ENCODE measurements around the gene ZNF664.

The ZNF664 gene

GRCh38 chr12:123960856-123961255 lies 12.2 kb upstream of the ZNF664 start:
- Histone ChIP-seq H4K12ac (ENCODE audit: low read depth, low read length) (no peak overlapping the region), H4K91ac (ENCODE audit: low read depth, low read length) (no peak overlapping the region), H3K79me1 (ENCODE audit: low read length) (no peaks in the 10 kb centered on the region), H3K14ac (ENCODE audit: low read length) (no peak overlapping the region), H2AK5ac (ENCODE audit: low read length) (no peak overlapping the region), H3K4ac (ENCODE audit: low read depth, low read length) (no peak overlapping the region), H3K4me2 (ENCODE audit: low read length) (no peak overlapping the region), H3K27me3 (ENCODE audit: insufficient read depth, low read length) (no peaks in the 10 kb centered on the region), H2BK12ac (ENCODE audit: low read length) (no peak overlapping the region), H3K4me1 (ENCODE audit: control insufficient read depth in 1 of 2, insufficient read depth in 2 of 2, low read length in 2 of 2) (peaks cover 5 to 7% of the 10 kb centered on the region in 2 experiments), H3K4me3 (ENCODE audit: low read depth, low read length) (no peak overlapping the region), H2BK5ac (ENCODE audit: low read depth, low read length, poor library complexity) (no peak overlapping the region), H3K79me2 (ENCODE audit: control insufficient read depth, insufficient read depth, low read length, poor library complexity) (no peaks in the 10 kb centered on the region), H3K23ac (ENCODE audit: low read length) (no peak overlapping the region), H3K36me3 (ENCODE audit: control insufficient read depth in 1 of 2, insufficient read depth in 2 of 2, low read length in 2 of 2) (peaks cover 0 to 7% of the 10 kb centered on the region in 2 experiments), H2AFZ (ENCODE audit: insufficient read depth, low read length, poor library complexity) (no peak overlapping the region), H3K27ac (ENCODE audit: low read depth, low read length) (no peak overlapping the region), H2BK120ac (ENCODE audit: insufficient read depth, low read length, poor library complexity) (no peak overlapping the region), H3K9ac (ENCODE audit: low read length) (no peak overlapping the region), H3K18ac (ENCODE audit: low read length) (no peak overlapping the region), H3K9me3 (ENCODE audit: insufficient read depth, low read depth, low read length) (no peaks in the 10 kb centered on the region), H4K8ac (ENCODE audit: low read depth, low read length) (no peak overlapping the region)
- no peak for DNase-seq
- no CpG with 5 or more reads among the region's 4 CpGs for WGBS (ENCODE audit: extremely low coverage, insufficient coverage, insufficient read length)

DNA sequence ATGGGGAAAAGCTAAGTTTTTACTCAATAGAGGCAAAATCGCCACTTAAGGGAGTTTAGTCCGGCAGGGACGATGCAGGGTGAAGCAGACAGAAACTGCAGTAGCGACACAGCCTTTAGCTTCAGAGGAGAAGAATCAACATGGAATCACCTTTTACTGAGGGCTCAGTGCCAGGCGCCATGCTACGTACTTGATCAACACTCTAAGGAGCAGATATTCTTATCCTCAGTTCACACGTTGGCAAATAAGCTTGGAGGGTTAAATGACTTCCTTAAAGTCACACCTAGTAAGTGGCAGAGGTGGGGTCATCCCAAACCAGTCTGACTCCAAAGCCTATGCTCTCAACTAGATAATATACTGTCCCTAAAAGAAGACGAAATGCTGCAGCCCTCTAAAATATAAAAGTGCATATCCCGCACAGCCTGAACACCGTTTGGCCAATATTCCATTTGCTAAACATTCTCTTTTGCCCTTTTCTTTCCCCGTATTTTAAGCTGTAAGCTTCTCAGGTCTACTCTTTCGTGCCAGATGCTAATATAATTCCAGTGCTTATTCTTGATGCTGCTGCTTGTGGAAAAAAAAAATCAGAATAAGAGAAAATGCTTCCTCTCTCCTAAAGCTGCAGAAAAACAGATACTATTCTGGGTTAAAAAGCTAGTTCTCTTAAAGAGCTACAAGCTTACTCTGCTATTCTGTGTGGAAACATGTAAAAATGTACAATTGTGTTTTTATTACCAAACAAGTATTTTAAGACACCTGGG lies 11.2 kb upstream of the ZNF664 start:
- Histone ChIP-seq H4K12ac (ENCODE audit: low read depth, low read length) (no peak overlapping the region), H3K4ac (ENCODE audit: low read depth, low read length) (no peak overlapping the region), H3K9me3 (ENCODE audit: insufficient read depth, low read depth, low read length) (no peaks in the 10 kb centered on the region), H4K91ac (ENCODE audit: low read depth, low read length) (no peak overlapping the region), H3K4me3 (ENCODE audit: low read depth, low read length) (no peak overlapping the region), H3K9ac (ENCODE audit: low read length) (no peak overlapping the region), H4K8ac (ENCODE audit: low read depth, low read length) (no peak overlapping the region), H2BK120ac (ENCODE audit: insufficient read depth, low read length, poor library complexity) (no peak overlapping the region), H2AFZ (ENCODE audit: insufficient read depth, low read length, poor library complexity) (no peak overlapping the region), H3K23ac (ENCODE audit: low read length) (no peak overlapping the region), H3K27me3 (ENCODE audit: insufficient read depth, low read length) (no peaks in the 10 kb centered on the region), H2BK12ac (ENCODE audit: low read length) (no peak overlapping the region), H2BK5ac (ENCODE audit: low read depth, low read length, poor library complexity) (no peak overlapping the region), H3K4me2 (ENCODE audit: low read length) (no peak overlapping the region), H3K27ac (ENCODE audit: low read depth, low read length) (no peak overlapping the region), H3K79me2 (ENCODE audit: control insufficient read depth, insufficient read depth, low read length, poor library complexity) (no peaks in the 10 kb centered on the region), H3K36me3 (ENCODE audit: control insufficient read depth in 1 of 2, insufficient read depth in 2 of 2, low read length in 2 of 2) (peaks cover 0 to 7% of the 10 kb centered on the region in 2 experiments), H3K79me1 (ENCODE audit: low read length) (no peaks in the 10 kb centered on the region), H3K18ac (ENCODE audit: low read length) (no peak overlapping the region), H3K14ac (ENCODE audit: low read length) (no peak overlapping the region), H2AK5ac (ENCODE audit: low read length) (no peak overlapping the region), H3K4me1 (ENCODE audit: control insufficient read depth in 1 of 2, insufficient read depth in 2 of 2, low read length in 2 of 2) (peaks cover 5 to 7% of the 10 kb centered on the region in 2 experiments)
- WGBS (ENCODE audit: extremely low coverage, insufficient coverage, insufficient read length): no CpG with 5 or more reads among the region's 12 CpGs
- DNase-seq: no peak

- no peak overlapping the region for H2AFZ ChIP-seq (ENCODE audit: insufficient read depth, low read length, poor library complexity)
- H3K79me1 ChIP-seq (ENCODE audit: low read length): no peaks in the 10 kb centered on the region
- no peak overlapping the region for H4K8ac ChIP-seq (ENCODE audit: low read depth, low read length)
- WGBS (ENCODE audit: extremely low coverage, insufficient coverage, insufficient read length): no CpG with 5 or more reads among the region's 5 CpGs
- DNase-seq: no peak
- H3K9ac ChIP-seq (ENCODE audit: low read length): no peak overlapping the region
- no peak overlapping the region for H3K4me2 ChIP-seq (ENCODE audit: low read length)
- no peak overlapping the region for H3K14ac ChIP-seq (ENCODE audit: low read length)
- no peaks in the 10 kb centered on the region for H3K9me3 ChIP-seq (ENCODE audit: insufficient read depth, low read depth, low read length)
- H3K23ac ChIP-seq (ENCODE audit: low read length): no peak overlapping the region
- H3K4me3 ChIP-seq (ENCODE audit: low read depth, low read length): no peak overlapping the region
- H3K4ac ChIP-seq (ENCODE audit: low read depth, low read length): no peak overlapping the region
- no peak overlapping the region for H3K27ac ChIP-seq (ENCODE audit: low read depth, low read length)
- H3K79me2 ChIP-seq (ENCODE audit: control insufficient read depth, insufficient read depth, low read length, poor library complexity): no peaks in the 10 kb centered on the region
- no peak overlapping the region for H2BK5ac ChIP-seq (ENCODE audit: low read depth, low read length, poor library complexity)
- H3K27me3 ChIP-seq (ENCODE audit: insufficient read depth, low read length): no peaks in the 10 kb centered on the region
- H2AK5ac ChIP-seq (ENCODE audit: low read length): no peak overlapping the region
- H3K36me3 ChIP-seq (ENCODE audit: control insufficient read depth in 1 of 2, insufficient read depth in 2 of 2, low read length in 2 of 2): peaks cover 0 to 5% of the 10 kb centered on the region in 2 experiments
- no peak overlapping the region for H2BK120ac ChIP-seq (ENCODE audit: insufficient read depth, low read length, poor library complexity)
- H4K12ac ChIP-seq (ENCODE audit: low read depth, low read length): no peak overlapping the region
- H2BK12ac ChIP-seq (ENCODE audit: low read length): no peak overlapping the region
- no peak overlapping the region for H3K18ac ChIP-seq (ENCODE audit: low read length)
- no peak overlapping the region for H4K91ac ChIP-seq (ENCODE audit: low read depth, low read length)
- H3K4me1 ChIP-seq (ENCODE audit: control insufficient read depth in 1 of 2, insufficient read depth in 2 of 2, low read length in 2 of 2): peaks cover 4 to 5% of the 10 kb centered on the region in 2 experiments
Observed at GRCh38 chr12:123962513-123962912, 10.5 kb upstream of the ZNF664 start.

DNA sequence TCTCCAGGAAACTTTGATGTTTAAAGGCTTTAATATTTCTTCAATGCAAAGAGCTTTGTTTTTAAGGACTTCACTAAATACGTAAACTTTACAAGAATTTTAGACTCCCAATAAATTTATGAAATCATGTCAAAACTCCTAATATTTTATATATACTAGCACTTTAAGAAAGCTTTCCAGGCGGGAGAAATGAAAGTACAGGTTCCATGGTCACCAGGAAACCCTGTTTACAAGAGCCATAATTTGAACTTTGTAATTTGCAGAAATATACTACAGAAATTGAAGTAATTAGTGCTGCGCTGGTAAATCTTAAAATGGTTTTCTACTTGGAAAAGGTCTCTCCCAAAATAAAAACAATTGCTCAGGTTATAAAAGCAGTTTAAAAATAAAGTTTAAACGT lies 9.2 kb upstream of the ZNF664 start:
- Histone ChIP-seq H3K18ac (ENCODE audit: low read length) (no peak overlapping the region), H2BK5ac (ENCODE audit: low read depth, low read length, poor library complexity) (no peak overlapping the region), H2AFZ (ENCODE audit: insufficient read depth, low read length, poor library complexity) (no peak overlapping the region), H4K91ac (ENCODE audit: low read depth, low read length) (no peak overlapping the region), H4K8ac (ENCODE audit: low read depth, low read length) (no peak overlapping the region), H4K12ac (ENCODE audit: low read depth, low read length) (no peak overlapping the region), H3K9ac (ENCODE audit: low read length) (no peak overlapping the region), H2AK5ac (ENCODE audit: low read length) (no peak overlapping the region), H2BK120ac (ENCODE audit: insufficient read depth, low read length, poor library complexity) (no peak overlapping the region), H3K4me1 (ENCODE audit: control insufficient read depth in 1 of 2, insufficient read depth in 2 of 2, low read length in 2 of 2) (peaks cover 1 to 2% of the 10 kb centered on the region in 2 experiments), H3K79me2 (ENCODE audit: control insufficient read depth, insufficient read depth, low read length, poor library complexity) (no peaks in the 10 kb centered on the region), H3K4me3 (ENCODE audit: low read depth, low read length) (no peak overlapping the region), H3K9me3 (ENCODE audit: insufficient read depth, low read depth, low read length) (no peaks in the 10 kb centered on the region), H2BK12ac (ENCODE audit: low read length) (no peak overlapping the region), H3K36me3 (ENCODE audit: control insufficient read depth in 1 of 2, insufficient read depth in 2 of 2, low read length in 2 of 2) (peaks cover 0 to 5% of the 10 kb centered on the region in 2 experiments), H3K79me1 (ENCODE audit: low read length) (no peaks in the 10 kb centered on the region), H3K27ac (ENCODE audit: low read depth, low read length) (no peak overlapping the region), H3K27me3 (ENCODE audit: insufficient read depth, low read length) (no peaks in the 10 kb centered on the region), H3K4ac (ENCODE audit: low read depth, low read length) (no peak overlapping the region), H3K4me2 (ENCODE audit: low read length) (no peak overlapping the region), H3K23ac (ENCODE audit: low read length) (no peak overlapping the region), H3K14ac (ENCODE audit: low read length) (no peak overlapping the region)
- no peak for DNase-seq
- no CpG with 5 or more reads among the region's 4 CpGs for WGBS (ENCODE audit: extremely low coverage, insufficient coverage, insufficient read length)
